OCI-LY7 (cell line): ENCODE results near the gene SEC11A. TPM values are rescaled to one million over a fixed set of nuclear protein-coding genes. Genes with fewer than 3 reads are reported as not detected.

Experiments
- BruUV-seq: library from RNA; stranded (reverse); fragments of 400-500 nt; replicated peaks from 2 replicates; lab custom pipeline; 2021; lab: Mats Ljungman, UMichigan
- CTCF ChIA-PET: fragments of 300-600 bp; sonication (Branson Sonifier 250); formaldehyde crosslinking; loops from one replicate; lab custom pipeline; 2022; ENCODE audit warnings: antibody characterized with exemption; ENCODE audit not compliant: unreplicated experiment; lab: Charles Lee
- POLR2A ChIA-PET: fragments of 300-600 bp; sonication (Branson Sonifier 250); formaldehyde crosslinking; loops from one replicate; lab custom pipeline; 2022; ENCODE audit warnings: antibody characterized with exemption; lab: Charles Lee
- DNase-seq: peaks from one replicate; pipeline ENCODE4 v3.0.0-alpha.2; 2015; ENCODE audit warnings: low spot score
- H2AFZ ChIP-seq: fragments of 200-600 bp; sonication (generic), shearing (Covaris generic); 2 replicates; pipeline ENCODE4 v1.6.1; 2014; ENCODE audit warnings: mild to moderate bottlenecking, antibody characterized with exemption, low read length, moderate library complexity
- H3K27ac ChIP-seq: fragments of 200-600 bp; sonication (generic); 2 replicates; pipeline ENCODE4 v1.5.1; 2014; ENCODE audit warnings: mixed run types, low read depth, mild to moderate bottlenecking, moderate library complexity, low read length, inconsistent platforms; ENCODE audit not compliant: poor library complexity, severe bottlenecking
- H3K36me3 ChIP-seq: fragments of 200-600 bp; sonication (generic); 2 replicates; pipeline ENCODE4 v1.6.1; 2014; ENCODE audit warnings: mild to moderate bottlenecking, antibody characterized with exemption, low read length, moderate library complexity, mixed read lengths; ENCODE audit not compliant: insufficient read depth
- H3K4me1 ChIP-seq: fragments of 200-600 bp; sonication (generic); 2 replicates; pipeline ENCODE4 v1.5.1; 2014; ENCODE audit warnings: mild to moderate bottlenecking, low read length; ENCODE audit not compliant: insufficient read depth, poor library complexity, severe bottlenecking
- H3K4me2 ChIP-seq: fragments of 200-600 bp; sonication (generic); 2 replicates; pipeline ENCODE4 v1.6.1; 2014; ENCODE audit warnings: mild to moderate bottlenecking, low read length
- H3K4me3 ChIP-seq: fragments of 200-600 bp; sonication (generic); 2 replicates; pipeline ENCODE4 v1.5.1; 2014; ENCODE audit warnings: mild to moderate bottlenecking, low read depth, low read length; ENCODE audit not compliant: poor library complexity, severe bottlenecking
- H3K79me2 ChIP-seq: fragments of 200-600 bp; sonication (generic); 2 replicates; pipeline ENCODE4 v1.6.1; 2016; ENCODE audit warnings: low read depth, mild to moderate bottlenecking, low read length, moderate library complexity, mixed read lengths; ENCODE audit not compliant: insufficient read depth
- H3K9me2 ChIP-seq: fragments of 200-600 bp; sonication (generic); 2 replicates; pipeline ENCODE4 v1.6.1; 2016; ENCODE audit warnings: mild to moderate bottlenecking, low read length, mixed read lengths; ENCODE audit not compliant: insufficient read depth
- H3K9me3 ChIP-seq: fragments of 200-600 bp; sonication (generic); 2 replicates; pipeline ENCODE4 v1.6.1; 2014; ENCODE audit warnings: mild to moderate bottlenecking, mixed run types, low read length, mixed read lengths
- H4K20me1 ChIP-seq: fragments of 200-600 bp; sonication (generic); 2 replicates; pipeline ENCODE4 v1.6.1; 2014; ENCODE audit warnings: mild to moderate bottlenecking, antibody characterized with exemption, low read length, moderate library complexity, mixed read lengths; ENCODE audit not compliant: insufficient read depth
- EZH2phosphoT487 ChIP-seq: fragments of 200-600 bp; sonication (generic); IDR thresholded peaks from 2 replicates; pipeline ENCODE4 v1.6.1; 2018; ENCODE audit warnings: low read depth, borderline replicate concordance, mild to moderate bottlenecking, mixed run types, antibody characterized with exemption, low read length, moderate library complexity, mixed read lengths
- intact Hi-C: fragments of 100-400 bp; cut with micrococcal nuclease; formaldehyde crosslinking; loops from one replicate; pipeline ENCODE4 v1.10.0; 2022; ENCODE audit not compliant: unreplicated experiment
- total RNA-seq, 2 experiments: library from RNA; depleted of rRNA in 1 of 2; stranded (reverse); fragments of >200 nt in 1 of 2; shearing (Covaris generic) in 1 of 2; gene quantifications; 2 replicates each; pipeline ENCODE4 v1.2.3, GENCODE V29; 2014 to 2022
- TF ChIP-seq, protein P1 (sequence below): fragments of 200-600 bp; sonication (generic); conservative IDR thresholded peaks from 2 replicates; pipeline ENCODE4 v1.5.1; 2014; ENCODE audit warnings: mild to moderate bottlenecking, antibody characterized with exemption, low read length, moderate library complexity, mixed read lengths

Gene SEC11A
- total RNA-seq, 2 experiments from 2014 or later: 41.4 to 93.6 TPM

DNA sequence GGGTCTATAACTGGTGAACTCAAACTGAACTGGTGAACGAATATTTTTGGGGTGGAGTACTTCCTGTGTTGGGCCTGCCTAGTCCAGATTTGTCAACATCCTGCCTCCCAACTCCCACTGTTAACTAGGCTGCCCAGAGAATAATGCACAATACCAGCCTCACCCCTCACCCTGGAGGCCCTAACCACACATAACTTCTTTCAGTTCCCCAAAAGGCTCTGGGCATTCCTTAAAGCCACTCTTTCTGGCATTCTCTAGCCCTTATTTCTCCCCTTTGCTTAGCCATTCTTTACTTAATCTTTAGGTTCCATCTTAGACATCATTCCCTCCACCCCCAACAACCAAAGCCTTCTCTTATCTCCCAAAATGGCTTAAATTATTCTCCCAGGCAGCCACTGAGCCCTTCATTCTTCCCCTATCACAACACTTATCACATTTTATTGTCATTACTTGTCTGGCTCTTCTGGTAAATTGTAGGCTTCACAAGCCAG is 9.1 kb upstream of the SEC11A start:
- Histone ChIP-seq H3K36me3 (no peaks in the 10 kb centered on the region), H3K4me2 (peak overlapping the region; percentile 65), H3K4me3 (peak overlapping the region; percentile 8), H3K9me3 (no peaks in the 10 kb centered on the region), H2AFZ (peak overlapping the region; percentile 47; the same call in 1 of the 2 replicates), H3K9me2 (no peaks in the 10 kb centered on the region), H4K20me1 (no peaks in the 10 kb centered on the region), H3K27ac (peak overlapping the region; percentile 85), H3K4me1 (peaks cover 58% of the 10 kb centered on the region), H3K79me2 (no peaks in the 10 kb centered on the region)
- no TSS peak for BruUV-seq
- TF ChIP-seq, protein P1, sequence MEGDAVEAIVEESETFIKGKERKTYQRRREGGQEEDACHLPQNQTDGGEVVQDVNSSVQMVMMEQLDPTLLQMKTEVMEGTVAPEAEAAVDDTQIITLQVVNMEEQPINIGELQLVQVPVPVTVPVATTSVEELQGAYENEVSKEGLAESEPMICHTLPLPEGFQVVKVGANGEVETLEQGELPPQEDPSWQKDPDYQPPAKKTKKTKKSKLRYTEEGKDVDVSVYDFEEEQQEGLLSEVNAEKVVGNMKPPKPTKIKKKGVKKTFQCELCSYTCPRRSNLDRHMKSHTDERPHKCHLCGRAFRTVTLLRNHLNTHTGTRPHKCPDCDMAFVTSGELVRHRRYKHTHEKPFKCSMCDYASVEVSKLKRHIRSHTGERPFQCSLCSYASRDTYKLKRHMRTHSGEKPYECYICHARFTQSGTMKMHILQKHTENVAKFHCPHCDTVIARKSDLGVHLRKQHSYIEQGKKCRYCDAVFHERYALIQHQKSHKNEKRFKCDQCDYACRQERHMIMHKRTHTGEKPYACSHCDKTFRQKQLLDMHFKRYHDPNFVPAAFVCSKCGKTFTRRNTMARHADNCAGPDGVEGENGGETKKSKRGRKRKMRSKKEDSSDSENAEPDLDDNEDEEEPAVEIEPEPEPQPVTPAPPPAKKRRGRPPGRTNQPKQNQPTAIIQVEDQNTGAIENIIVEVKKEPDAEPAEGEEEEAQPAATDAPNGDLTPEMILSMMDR: no peak
- no peak for TF ChIP-seq EZH2phosphoT487
- intact Hi-C loops: loop anchor here (1.0 kb wide), 1 partner anchor 10 kb away; no protein-coding TSS in a partner anchor
- DNase-seq: peak; percentile 80
- ChIA-PET POLR2A (interaction anchor here (0.6 to 4.2 kb wide), 7 partner anchors 8 to 263 kb away, joined by 3 to 26 read pairs (median 4); partner anchors contain the start of gene SEC11A), CTCF (interaction anchor here (0.6 to 1.0 kb wide), 2 partner anchors 9 to 10 kb away, joined by 3 to 5 read pairs; partner anchors contain the start of gene SEC11A)

GRCh38 chr15:84722628-84723027 is 6.7 kb upstream of the SEC11A start:
- no peaks in the 10 kb centered on the region for H4K20me1 ChIP-seq
- no peak overlapping the region for H3K4me2 ChIP-seq
- H3K36me3 ChIP-seq: no peaks in the 10 kb centered on the region
- no peak for DNase-seq
- BruUV-seq: no TSS peak
- no peaks in the 10 kb centered on the region for H3K9me2 ChIP-seq
- intact Hi-C loops: no loop called here
- peaks cover 4% of the 10 kb centered on the region; the same call in 1 of the 2 replicates for H3K79me2 ChIP-seq
- no peaks in the 10 kb centered on the region for H3K9me3 ChIP-seq
- ChIA-PET POLR2A (interaction anchor here (0.6 to 2.4 kb wide), 6 partner anchors 12 to 684 kb away, joined by 3 to 9 read pairs (median 3); no protein-coding TSS in a partner anchor), CTCF (interaction anchor here (1.1 kb wide), 1 partner anchor 12 kb away, joined by 5 read pairs; no protein-coding TSS in a partner anchor)
- H3K4me1 ChIP-seq: peaks cover 50% of the 10 kb centered on the region
- TF ChIP-seq, protein P1: no peak
- TF ChIP-seq EZH2phosphoT487: no peak
- H3K27ac ChIP-seq: no peak overlapping the region
- H2AFZ ChIP-seq: no peak overlapping the region
- no peak overlapping the region for H3K4me3 ChIP-seq

GRCh38 chr15:84721371-84721770 is 5.4 kb upstream of the SEC11A start:
- no TSS peak for BruUV-seq
- peak; percentile 27 for DNase-seq
- Histone ChIP-seq H3K4me1 (peaks cover 53% of the 10 kb centered on the region), H3K9me2 (no peaks in the 10 kb centered on the region), H3K27ac (peak overlapping the region; percentile 24), H3K79me2 (peaks cover 10% of the 10 kb centered on the region; the same call in 1 of the 2 replicates), H3K4me2 (peak overlapping the region; percentile 19; the same call in 1 of the 2 replicates), H3K4me3 (no peak overlapping the region), H3K9me3 (no peaks in the 10 kb centered on the region), H4K20me1 (no peaks in the 10 kb centered on the region), H3K36me3 (no peaks in the 10 kb centered on the region), H2AFZ (peak overlapping the region; percentile 90; the same call in 1 of the 2 replicates)
- POLR2A ChIA-PET: interaction anchor here (0.6 to 2.4 kb wide), 5 partner anchors 9 to 26 kb away, joined by 3 to 15 read pairs (median 8); no protein-coding TSS in a partner anchor
- CTCF ChIA-PET: no interaction called here
- intact Hi-C loops: no loop called here
- no peak for TF ChIP-seq EZH2phosphoT487
- TF ChIP-seq, protein P1: no peak
